WI38 (cell line): ENCODE measurements around the gene PCDHA7.
A peak's percentile ranks its signal among the peaks of the same experiment; 100 is the strongest.
"Not testable (repeated sequence)": the region's sequence is repeated elsewhere in the genome, so short reads cannot be mapped to it uniquely, and the experiment has no call there.

Experiments
- H3K4me3 ChIP-seq: 2 replicates; pipeline ENCODE4 v1.5.1; 2011; ENCODE audit warnings: low read depth, mild to moderate bottlenecking, control low read depth, low read length
- TF ChIP-seq, protein P1 (sequence below): IDR thresholded peaks from 2 replicates; pipeline ENCODE4 v1.5.1; 2012; ENCODE audit warnings: low read depth, mild to moderate bottlenecking, control low read depth, low read length

PCDHA7 gene

GRCh38 chr5:140796718-140797095 lies 37.4 kb upstream of the PCDHA7 start:
- TF ChIP-seq, protein P1, sequence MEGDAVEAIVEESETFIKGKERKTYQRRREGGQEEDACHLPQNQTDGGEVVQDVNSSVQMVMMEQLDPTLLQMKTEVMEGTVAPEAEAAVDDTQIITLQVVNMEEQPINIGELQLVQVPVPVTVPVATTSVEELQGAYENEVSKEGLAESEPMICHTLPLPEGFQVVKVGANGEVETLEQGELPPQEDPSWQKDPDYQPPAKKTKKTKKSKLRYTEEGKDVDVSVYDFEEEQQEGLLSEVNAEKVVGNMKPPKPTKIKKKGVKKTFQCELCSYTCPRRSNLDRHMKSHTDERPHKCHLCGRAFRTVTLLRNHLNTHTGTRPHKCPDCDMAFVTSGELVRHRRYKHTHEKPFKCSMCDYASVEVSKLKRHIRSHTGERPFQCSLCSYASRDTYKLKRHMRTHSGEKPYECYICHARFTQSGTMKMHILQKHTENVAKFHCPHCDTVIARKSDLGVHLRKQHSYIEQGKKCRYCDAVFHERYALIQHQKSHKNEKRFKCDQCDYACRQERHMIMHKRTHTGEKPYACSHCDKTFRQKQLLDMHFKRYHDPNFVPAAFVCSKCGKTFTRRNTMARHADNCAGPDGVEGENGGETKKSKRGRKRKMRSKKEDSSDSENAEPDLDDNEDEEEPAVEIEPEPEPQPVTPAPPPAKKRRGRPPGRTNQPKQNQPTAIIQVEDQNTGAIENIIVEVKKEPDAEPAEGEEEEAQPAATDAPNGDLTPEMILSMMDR = no peak
- H3K4me3 ChIP-seq = no peak overlapping the region

DNA sequence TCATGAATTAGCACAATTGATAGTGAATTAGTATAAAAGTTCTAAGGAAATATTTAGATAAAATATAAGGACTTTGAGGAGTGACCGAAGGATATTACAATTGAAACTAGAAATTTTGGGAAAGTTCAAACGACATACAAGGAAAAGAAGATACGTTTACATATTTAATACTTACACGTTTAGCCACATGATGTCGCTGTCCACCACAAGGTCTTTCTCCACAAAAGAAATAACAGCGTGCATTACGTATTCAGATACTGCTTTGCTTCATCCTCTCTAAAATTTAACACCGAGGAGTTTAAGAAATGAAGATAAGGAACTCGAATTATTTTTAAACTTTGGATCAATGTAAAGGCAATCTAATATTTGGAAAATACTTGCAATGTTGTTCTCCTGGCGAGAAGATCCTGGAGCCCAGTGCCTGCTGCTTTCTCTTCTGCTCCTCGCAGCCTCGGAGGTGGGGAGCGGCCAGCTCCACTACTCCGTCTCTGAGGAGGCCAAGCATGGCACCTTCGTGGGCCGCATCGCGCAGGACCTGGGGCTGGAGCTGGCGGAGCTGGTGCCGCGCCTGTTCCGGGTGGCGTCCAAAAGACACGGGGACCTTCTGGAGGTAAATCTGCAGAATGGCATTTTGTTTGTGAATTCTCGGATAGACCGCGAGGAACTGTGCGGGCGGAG lies 33.1 kb upstream of the PCDHA7 start, which contains the start of gene PCDHA3:
Gene PCDHA3, plus strand, starts transcription at position 242 of the 678 bp plus-strand sequence.
- H3K4me3 ChIP-seq = no peak within 1 kb of the TSS
- TF ChIP-seq, protein P1 = no peak

- no peak overlapping the region for H3K4me3 ChIP-seq
- TF ChIP-seq, protein P1 = no peak
Measured at GRCh38 chr5:140801494-140801841, 32.6 kb upstream of the PCDHA7 start.

DNA sequence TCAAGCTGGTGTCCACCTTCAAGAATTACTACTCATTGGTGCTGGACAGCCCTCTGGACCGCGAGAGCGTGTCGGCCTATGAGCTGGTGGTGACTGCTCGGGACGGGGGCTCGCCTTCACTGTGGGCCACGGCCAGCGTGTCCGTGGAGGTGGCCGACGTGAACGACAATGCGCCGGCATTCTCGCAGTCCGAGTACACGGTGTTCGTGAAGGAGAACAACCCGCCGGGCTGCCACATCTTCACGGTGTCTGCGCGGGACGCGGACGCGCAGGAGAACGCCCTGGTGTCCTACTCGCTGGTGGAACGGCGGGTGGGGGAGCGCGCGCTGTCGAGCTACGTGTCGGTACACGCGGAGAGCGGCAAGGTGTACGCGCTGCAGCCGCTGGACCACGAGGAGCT lies 31.7 kb upstream of the PCDHA7 start:
- not testable (repeated sequence) for H3K4me3 ChIP-seq

DNA sequence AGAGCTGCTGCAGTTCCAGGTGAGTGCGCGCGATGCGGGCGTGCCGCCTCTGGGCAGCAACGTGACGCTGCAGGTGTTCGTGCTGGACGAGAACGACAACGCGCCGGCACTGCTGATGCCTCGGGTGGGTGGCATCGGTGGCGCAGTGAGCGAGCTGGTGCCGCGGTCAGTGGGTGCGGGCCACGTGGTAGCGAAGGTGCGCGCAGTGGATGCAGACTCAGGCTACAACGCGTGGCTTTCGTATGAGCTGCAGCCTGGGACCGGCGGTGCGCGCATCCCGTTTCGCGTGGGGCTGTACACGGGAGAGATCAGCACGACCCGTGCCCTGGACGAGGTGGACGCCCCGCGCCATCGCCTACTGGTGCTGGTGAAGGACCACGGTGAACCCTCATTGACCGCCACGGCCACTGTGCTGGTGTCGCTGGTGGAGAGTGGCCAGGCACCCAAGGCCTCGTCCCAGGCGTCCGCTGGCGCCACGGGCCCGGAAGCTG lies 31.2 kb upstream of the PCDHA7 start:
- TF ChIP-seq, protein P1 = no peak
- H3K4me3 ChIP-seq = no peak overlapping the region

GRCh38 chr5:140806834-140807775 lies 27.0 kb upstream of the PCDHA7 start, which contains the start of gene PCDHA4:
PCDHA4 (plus strand) TSS chr5:140807068.
- TF ChIP-seq, protein P1 = peak; percentile 25; the same call in 1 of the 2 replicates
- H3K4me3 ChIP-seq = no peak within 1 kb of the TSS

DNA sequence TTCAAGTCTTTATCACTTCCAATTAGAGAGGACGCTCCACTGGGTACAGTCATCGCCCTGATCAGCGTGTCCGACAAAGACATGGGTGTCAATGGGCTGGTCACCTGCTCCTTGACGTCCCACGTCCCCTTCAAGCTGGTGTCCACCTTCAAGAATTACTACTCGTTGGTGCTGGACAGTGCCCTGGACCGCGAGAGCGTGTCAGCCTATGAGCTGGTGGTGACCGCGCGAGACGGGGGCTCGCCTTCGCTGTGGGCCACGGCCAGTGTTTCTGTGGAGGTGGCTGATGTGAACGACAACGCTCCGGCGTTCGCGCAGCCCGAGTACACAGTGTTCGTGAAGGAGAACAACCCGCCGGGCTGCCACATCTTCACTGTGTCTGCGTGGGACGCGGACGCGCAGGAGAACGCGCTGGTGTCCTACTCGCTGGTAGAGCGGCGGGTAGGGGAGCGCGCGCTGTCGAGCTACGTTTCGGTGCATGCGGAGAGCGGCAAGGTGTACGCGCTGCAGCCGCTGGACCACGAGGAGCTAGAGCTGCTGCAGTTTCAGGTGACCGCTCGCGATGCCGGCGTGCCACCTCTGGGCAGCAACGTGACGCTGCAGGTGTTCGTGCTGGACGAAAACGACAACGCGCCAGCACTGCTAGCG lies 25.7 kb upstream of the PCDHA7 start:
- not testable (repeated sequence) for H3K4me3 ChIP-seq

DNA sequence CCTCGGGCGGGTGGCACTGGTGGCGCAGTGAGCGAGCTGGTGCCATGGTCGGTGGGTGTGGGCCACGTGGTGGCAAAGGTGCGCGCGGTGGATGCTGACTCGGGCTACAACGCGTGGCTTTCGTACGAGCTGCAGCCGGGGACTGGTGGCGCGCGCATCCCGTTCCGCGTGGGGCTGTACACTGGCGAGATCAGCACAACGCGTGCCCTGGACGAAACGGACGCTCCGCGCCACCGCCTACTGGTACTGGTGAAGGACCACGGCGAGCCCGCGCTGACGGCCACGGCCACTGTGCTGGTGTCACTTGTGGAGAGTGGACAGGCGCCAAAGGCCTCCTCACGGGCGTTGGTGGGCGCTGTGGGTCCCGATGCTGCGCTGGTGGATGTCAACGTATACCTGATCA lies 25.2 kb upstream of the PCDHA7 start:
- TF ChIP-seq, protein P1 = no peak
- no peak overlapping the region for H3K4me3 ChIP-seq
